ENCODE data around the gene SLC38A7.
"Not testable (repeated sequence)": the region's sequence is repeated elsewhere in the genome, so short reads cannot be mapped to it uniquely, and the experiment has no call there.

The SLC38A7 gene

GRCh38 chr16:58699151-58699550, 14.6 kb upstream of the SLC38A7 start:
- peak overlapping the region; percentile 46 for H3K27ac ChIP-seq (replicated peaks)
- H3K27me3 ChIP-seq (ENCODE audit: insufficient read depth, poor library complexity, severe bottlenecking) = no peaks in the 10 kb centered on the region
- peak; percentile 18 to 27 for DNase-seq (ENCODE audit: low read depth in 1 of 2, low spot score in 1 of 2)
- no peak overlapping the region for H3K4me3 ChIP-seq (replicated peaks; ENCODE audit: insufficient read depth, low read length)
- TF ChIP-seq REST (IDR thresholded peaks at IDR 0.05; ENCODE audit: insufficient replicate concordance, low read depth) = no peak
- TF ChIP-seq SPI1 (IDR thresholded peaks at IDR 0.05; ENCODE audit: borderline replicate concordance, low read depth) = no peak
- no peak for TF ChIP-seq CTCF (IDR thresholded peaks at IDR 0.05; ENCODE audit: insufficient read depth, low read length)
- no peak for TF ChIP-seq GABPA (IDR thresholded peaks at IDR 0.05; ENCODE audit: low read depth)
- TF ChIP-seq POLR2AphosphoS5 (IDR thresholded peaks at IDR 0.05; ENCODE audit: low read depth) = no peak

DNA sequence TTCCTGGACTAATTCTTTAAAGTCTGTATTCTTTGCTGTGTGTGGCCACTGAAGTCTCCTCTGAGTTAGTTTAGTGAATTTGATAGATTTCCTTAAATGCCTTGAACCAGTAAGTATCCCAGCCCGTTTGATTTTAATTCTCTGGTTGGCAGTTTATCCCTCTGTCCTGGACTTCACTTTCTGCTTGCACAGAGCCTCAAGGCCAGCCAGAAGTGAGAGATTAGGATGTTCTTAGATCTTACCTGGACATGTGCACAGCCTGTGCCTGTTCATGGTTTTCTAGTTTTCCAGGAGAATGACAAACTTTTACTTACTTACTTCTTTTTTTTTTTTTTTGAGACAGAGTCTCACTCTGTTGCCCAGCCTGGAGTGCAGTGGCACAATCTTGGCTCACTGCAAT, 10.8 kb upstream of the SLC38A7 start:
- TF ChIP-seq REST (IDR thresholded peaks at IDR 0.05; ENCODE audit: insufficient replicate concordance, low read depth) = no peak
- no peak for TF ChIP-seq CTCF (IDR thresholded peaks at IDR 0.05; ENCODE audit: insufficient read depth, low read length)
- no peak for TF ChIP-seq GABPA (IDR thresholded peaks at IDR 0.05; ENCODE audit: low read depth)
- TF ChIP-seq SPI1 (IDR thresholded peaks at IDR 0.05; ENCODE audit: borderline replicate concordance, low read depth) = no peak
- no peak for TF ChIP-seq POLR2AphosphoS5 (IDR thresholded peaks at IDR 0.05; ENCODE audit: low read depth)
- Histone ChIP-seq H3K27ac (replicated peaks) (no peak overlapping the region), H3K27me3 (ENCODE audit: insufficient read depth, poor library complexity, severe bottlenecking) (no peaks in the 10 kb centered on the region), H3K4me3 (replicated peaks; ENCODE audit: insufficient read depth, low read length) (no peak overlapping the region)
- no peak for DNase-seq (ENCODE audit: low read depth in 1 of 2, low spot score in 1 of 2)

- H3K27me3 ChIP-seq (ENCODE audit: insufficient read depth, poor library complexity, severe bottlenecking) = no peaks in the 10 kb centered on the region
- H3K27ac ChIP-seq (replicated peaks) = no peak overlapping the region
- H3K4me3 ChIP-seq (replicated peaks; ENCODE audit: insufficient read depth, low read length) = no peak overlapping the region
- TF ChIP-seq POLR2AphosphoS5 (IDR thresholded peaks at IDR 0.05; ENCODE audit: low read depth) = no peak
- no peak for TF ChIP-seq GABPA (IDR thresholded peaks at IDR 0.05; ENCODE audit: low read depth)
- no peak for TF ChIP-seq SPI1 (IDR thresholded peaks at IDR 0.05; ENCODE audit: borderline replicate concordance, low read depth)
- no peak for TF ChIP-seq REST (IDR thresholded peaks at IDR 0.05; ENCODE audit: insufficient replicate concordance, low read depth)
- no peak for DNase-seq (ENCODE audit: low read depth in 1 of 2, low spot score in 1 of 2)
Observed at GRCh38 chr16:58692450-58692849, 7.9 kb upstream of the SLC38A7 start.

DNA sequence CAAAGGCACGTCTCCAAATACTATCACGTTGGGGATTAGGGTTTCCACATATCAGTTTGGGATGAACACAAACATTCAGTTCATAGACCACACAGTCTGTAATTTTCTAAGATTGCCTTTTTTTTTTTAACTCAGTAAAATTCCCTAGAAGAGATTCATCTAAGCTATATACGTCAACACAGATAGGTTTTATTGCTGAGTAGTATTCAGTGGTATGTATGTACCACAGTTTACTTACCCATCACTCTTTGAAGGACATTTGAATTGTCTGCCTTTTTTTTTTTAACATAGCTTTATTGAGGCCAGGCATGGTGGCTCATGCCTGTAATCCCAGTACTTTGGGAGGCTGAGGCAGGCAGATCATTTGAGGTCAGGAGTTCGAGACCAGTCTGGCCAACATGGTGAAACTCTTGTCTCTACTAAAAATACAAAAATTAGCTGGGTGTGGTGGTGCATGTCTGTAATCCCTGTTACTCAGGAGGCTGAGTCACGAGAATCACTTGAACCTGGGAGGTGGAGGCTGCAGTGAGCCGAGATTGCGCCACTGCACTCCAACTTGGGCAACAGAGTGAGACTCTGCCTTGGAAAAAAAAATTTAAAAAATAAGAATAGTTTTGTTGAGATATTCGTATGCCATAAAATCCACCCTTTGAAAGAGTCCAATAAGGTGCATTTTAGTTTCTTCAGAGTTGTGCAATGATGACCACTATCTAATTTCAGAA, 2.6 kb upstream of the SLC38A7 start:
- DNase-seq (ENCODE audit: low read depth in 1 of 2, low spot score in 1 of 2); H3K27ac ChIP-seq (replicated peaks); H3K27me3 ChIP-seq (ENCODE audit: insufficient read depth, poor library complexity, severe bottlenecking); H3K4me3 ChIP-seq (replicated peaks; ENCODE audit: insufficient read depth, low read length): not testable (repeated sequence)

All from HL-60 (cell line).